Stomach (tissue), 9 donors: ENCODE measurements around the gene KLHDC3. TPM values are rescaled to one million over a fixed set of nuclear protein-coding genes. Genes with fewer than 3 reads are reported as not detected.

Experiments
- DNase-seq, 2 donors: peaks; one replicate each; pipeline versions ENCODE4 v3.0.0 to v3.0.0-alpha.2; 2013 to 2019
- H3K27ac ChIP-seq, 5 donors: fragments of 200-600 bp in 4 of 5; sonication (generic) in 4 of 5; one replicate each; pipeline ENCODE4 v1.5.1; 2013 to 2019; ENCODE audit warnings: mild to moderate bottlenecking in 1 of 5, moderate library complexity in 1 of 5
- H3K27me3 ChIP-seq, 3 donors: fragments of 200-600 bp; sonication (generic); one replicate each; pipeline ENCODE4 v1.5.1; 2017 to 2019; ENCODE audit warnings: mixed run types in 1 of 3
- H3K36me3 ChIP-seq, 4 donors: fragments of 200-600 bp; sonication (generic); 1 replicate in 3 of 4; 2 replicates in 1 of 4; pipeline ENCODE4 v1.5.1; 2016 to 2019
- H3K4me1 ChIP-seq, 4 donors: fragments of 200-600 bp; sonication (generic); one replicate each; pipeline ENCODE4 v1.5.1; 2016 to 2019
- H3K4me3 ChIP-seq, 4 donors: fragments of 200-600 bp; sonication (generic) in 3 of 4; one replicate each; pipeline ENCODE4 v1.5.1; 2016 to 2019; ENCODE audit warnings: mild to moderate bottlenecking in 1 of 4
- H3K9me3 ChIP-seq, 4 donors: fragments of 200-600 bp; sonication (generic); one replicate each; pipeline ENCODE4 v1.5.1; 2016 to 2019
- EP300 ChIP-seq: sonication (generic); formaldehyde crosslinking; IDR thresholded peaks from one replicate; pipeline ENCODE4 v1.6.1; 2017; ENCODE audit warnings: antibody characterized with exemption
- POLR2A ChIP-seq, 4 donors: fragments of 450-650 bp; IDR thresholded peaks; one replicate each; pipeline ENCODE4 v1.6.1; 2016; ENCODE audit warnings: antibody characterized with exemption in 4 of 4, control low read depth in 2 of 4, mild to moderate bottlenecking in 1 of 4, moderate library complexity in 1 of 4
- POLR2AphosphoS5 ChIP-seq, 3 donors: sonication (generic); formaldehyde crosslinking; IDR thresholded peaks; one replicate each; pipeline ENCODE4 v1.6.1; 2016; ENCODE audit warnings: antibody characterized with exemption in 3 of 3
- WGBS, 5 donors: extraction: QIAGEN DNeasy Blood & Tissue Kit in 3 of 5; methylation state at CpG; one replicate each; pipeline versions ENCODE4 v1.1.5 to v1.1.7; 2013 to 2018; 5-methylcytosine and 5-hydroxymethylcytosine counted together
- intact Hi-C: fragments of 100-400 bp; cut with DNase I; formaldehyde crosslinking; loops from one replicate; pipeline ENCODE4 v1.15.1; 2023; ENCODE audit warnings: low total_unique reads
- polyA plus RNA-seq, 3 donors: library from polyadenylated mRNA; stranded (reverse); fragments of 200-250 nt; gene quantifications; one replicate each; pipeline ENCODE4 v1.2.3, GENCODE V29; 2013
- total RNA-seq, 5 donors: library from RNA; depleted of rRNA; stranded (reverse); fragments of >200 nt; gene quantifications; one replicate each; pipeline versions ENCODE4 v1.1.0 to v1.2.3, GENCODE V29; 2014 to 2016
- TF ChIP-seq, protein P1 (sequence below), 7 experiments: fragments of 450-650 bp in 4 of 7; fragments of 200-600 bp in 3 of 7; sonication (generic) in 3 of 7; IDR thresholded peaks; one replicate each; pipeline ENCODE4 v1.5.1; 2016 to 2019; ENCODE audit warnings: antibody characterized with exemption in 7 of 7, control low read depth in 2 of 7, mild to moderate bottlenecking in 1 of 7
- donor health status: healthy with polysubstance abuse.
- donor health status: Bipolar disorder and iron deficiency.
- donor health status: healthy.

Gene KLHDC3
- total and polyA plus RNA-seq, 8 donors = 40.0 to 88.5 (median 67.4) TPM

DNA sequence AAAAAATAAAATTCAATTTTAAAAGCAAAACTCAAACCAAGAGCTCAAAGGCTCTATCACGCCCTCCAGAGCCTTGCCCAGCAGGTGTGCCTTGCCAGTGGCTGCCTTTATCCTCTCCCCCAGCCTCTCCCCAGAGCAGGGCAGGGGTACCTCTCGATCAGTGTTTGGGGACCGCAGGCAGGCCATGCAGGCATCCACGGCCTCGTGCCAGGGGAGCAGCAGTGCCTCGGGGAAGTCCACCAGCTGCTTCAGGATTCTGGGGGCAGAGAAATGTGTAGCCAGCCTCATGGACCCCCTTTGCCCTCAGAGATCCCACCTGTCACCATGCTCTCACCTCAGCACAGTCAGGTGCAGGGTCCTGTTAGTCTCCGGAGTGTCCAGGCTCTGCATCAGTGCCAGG, 33.9 kb downstream of the KLHDC3 start:
- Histone ChIP-seq H3K27ac (no peak overlapping the region), H3K4me3 (no peak overlapping the region), H3K9me3 (no peaks in the 10 kb centered on the region), H3K36me3 (peaks cover 47 to 84% (median 81%) of the 10 kb centered on the region in 4 donors), H3K27me3 (no peaks in the 10 kb centered on the region), H3K4me1 (peaks cover 8 to 23% (median 17%) of the 10 kb centered on the region in 4 donors)
- DNase-seq = no peak
- TF ChIP-seq, protein P1, sequence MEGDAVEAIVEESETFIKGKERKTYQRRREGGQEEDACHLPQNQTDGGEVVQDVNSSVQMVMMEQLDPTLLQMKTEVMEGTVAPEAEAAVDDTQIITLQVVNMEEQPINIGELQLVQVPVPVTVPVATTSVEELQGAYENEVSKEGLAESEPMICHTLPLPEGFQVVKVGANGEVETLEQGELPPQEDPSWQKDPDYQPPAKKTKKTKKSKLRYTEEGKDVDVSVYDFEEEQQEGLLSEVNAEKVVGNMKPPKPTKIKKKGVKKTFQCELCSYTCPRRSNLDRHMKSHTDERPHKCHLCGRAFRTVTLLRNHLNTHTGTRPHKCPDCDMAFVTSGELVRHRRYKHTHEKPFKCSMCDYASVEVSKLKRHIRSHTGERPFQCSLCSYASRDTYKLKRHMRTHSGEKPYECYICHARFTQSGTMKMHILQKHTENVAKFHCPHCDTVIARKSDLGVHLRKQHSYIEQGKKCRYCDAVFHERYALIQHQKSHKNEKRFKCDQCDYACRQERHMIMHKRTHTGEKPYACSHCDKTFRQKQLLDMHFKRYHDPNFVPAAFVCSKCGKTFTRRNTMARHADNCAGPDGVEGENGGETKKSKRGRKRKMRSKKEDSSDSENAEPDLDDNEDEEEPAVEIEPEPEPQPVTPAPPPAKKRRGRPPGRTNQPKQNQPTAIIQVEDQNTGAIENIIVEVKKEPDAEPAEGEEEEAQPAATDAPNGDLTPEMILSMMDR (IDR thresholded peaks at IDR 0.05) = no peak
- TF ChIP-seq POLR2A (IDR thresholded peaks at IDR 0.05) (no peak), POLR2AphosphoS5 (IDR thresholded peaks at IDR 0.05) (no peak), EP300 (no peak)
- WGBS, 5 donors = 87 to 96% (median 91%) methylated on average over 5 to 7 of the region's 7 CpGs
- intact Hi-C loops = no loop called here

DNA sequence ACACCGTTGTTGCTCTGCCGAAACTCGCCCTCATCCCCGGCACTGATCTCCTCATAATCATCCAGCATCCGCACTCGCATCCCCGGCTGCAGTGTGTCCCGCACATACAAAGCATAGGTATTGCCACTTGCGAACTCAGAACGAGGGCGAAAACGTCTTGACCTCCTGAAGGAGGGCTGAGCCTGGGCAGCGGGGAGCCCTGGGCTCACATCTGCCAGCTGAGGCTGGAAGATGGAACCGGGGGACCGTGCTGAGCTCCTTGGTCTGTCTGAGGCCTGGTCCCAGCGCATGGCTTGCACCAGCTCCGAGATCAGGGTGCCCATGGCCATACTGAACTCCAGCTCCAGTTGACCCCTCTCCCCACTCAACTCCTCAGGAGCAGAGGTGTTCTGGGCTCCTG, 36.9 kb downstream of the KLHDC3 start:
- H3K4me3 ChIP-seq = no peak overlapping the region
- 93 to 95% (median 93%) methylated on average over 13 to 17 of the region's 17 CpGs for WGBS, 5 donors
- TF ChIP-seq POLR2A (IDR thresholded peaks at IDR 0.05) = no peak
- TF ChIP-seq, protein P1 (IDR thresholded peaks at IDR 0.05) = no peak
- TF ChIP-seq EP300 = no peak
- no peak for TF ChIP-seq POLR2AphosphoS5 (IDR thresholded peaks at IDR 0.05)
- peaks cover 31 to 69% (median 63%) of the 10 kb centered on the region in 4 donors for H3K36me3 ChIP-seq
- no peak for DNase-seq
- H3K27me3 ChIP-seq = no peaks in the 10 kb centered on the region
- peaks cover 14 to 36% (median 29%) of the 10 kb centered on the region in 4 donors for H3K4me1 ChIP-seq
- H3K9me3 ChIP-seq = no peaks in the 10 kb centered on the region
- no peak overlapping the region for H3K27ac ChIP-seq
- intact Hi-C loops = no loop called here

DNA sequence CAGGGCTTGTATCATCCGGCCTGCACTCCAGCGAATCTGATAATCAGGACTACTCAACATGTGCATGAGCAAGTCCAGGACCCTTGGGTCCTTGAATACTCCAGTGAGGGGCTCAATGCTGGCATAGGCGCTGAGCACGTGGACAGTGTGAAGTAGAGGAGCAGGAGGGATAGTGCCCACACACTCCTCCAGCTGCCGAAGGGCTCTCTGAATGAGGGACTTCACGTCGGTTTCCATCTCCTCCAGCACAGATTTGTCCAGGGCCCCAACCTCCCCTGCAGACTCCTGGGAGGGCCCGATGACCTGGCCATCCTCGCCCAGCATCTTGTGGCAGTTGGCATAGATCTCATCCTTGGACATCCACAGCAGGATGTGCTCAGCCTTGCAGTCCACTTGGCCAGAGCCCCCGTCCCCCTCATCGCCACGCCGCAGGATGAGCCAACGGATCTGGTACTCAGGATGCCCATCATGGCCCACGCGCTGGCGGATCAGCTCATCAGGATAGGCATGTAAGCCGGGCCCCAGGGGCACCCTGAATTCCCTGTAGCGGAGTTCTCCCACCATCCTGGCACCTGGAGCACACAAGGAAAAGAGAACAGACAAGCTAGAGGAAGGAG, 38.3 kb downstream of the KLHDC3 start:
- WGBS, 5 donors = 84 to 89% (median 87%) methylated on average over 14 to 19 of the region's 19 CpGs
- Histone ChIP-seq H3K27ac (peak overlapping the region in 4 of 5 donors; percentile 90 to 96 (median 94)), H3K9me3 (no peaks in the 10 kb centered on the region), H3K4me1 (peaks cover 14 to 37% (median 30%) of the 10 kb centered on the region in 4 donors), H3K27me3 (no peaks in the 10 kb centered on the region), H3K4me3 (peak overlapping the region in 3 of 4 donors; percentile 59 to 72 (median 68)), H3K36me3 (peaks cover 32 to 69% (median 63%) of the 10 kb centered on the region in 4 donors)
- no peak for DNase-seq
- no peak for TF ChIP-seq POLR2AphosphoS5 (IDR thresholded peaks at IDR 0.05)
- no peak for TF ChIP-seq EP300
- TF ChIP-seq POLR2A (IDR thresholded peaks at IDR 0.05) = no peak
- TF ChIP-seq, protein P1 (IDR thresholded peaks at IDR 0.05) = no peak
- intact Hi-C loops = no loop called here

DNA sequence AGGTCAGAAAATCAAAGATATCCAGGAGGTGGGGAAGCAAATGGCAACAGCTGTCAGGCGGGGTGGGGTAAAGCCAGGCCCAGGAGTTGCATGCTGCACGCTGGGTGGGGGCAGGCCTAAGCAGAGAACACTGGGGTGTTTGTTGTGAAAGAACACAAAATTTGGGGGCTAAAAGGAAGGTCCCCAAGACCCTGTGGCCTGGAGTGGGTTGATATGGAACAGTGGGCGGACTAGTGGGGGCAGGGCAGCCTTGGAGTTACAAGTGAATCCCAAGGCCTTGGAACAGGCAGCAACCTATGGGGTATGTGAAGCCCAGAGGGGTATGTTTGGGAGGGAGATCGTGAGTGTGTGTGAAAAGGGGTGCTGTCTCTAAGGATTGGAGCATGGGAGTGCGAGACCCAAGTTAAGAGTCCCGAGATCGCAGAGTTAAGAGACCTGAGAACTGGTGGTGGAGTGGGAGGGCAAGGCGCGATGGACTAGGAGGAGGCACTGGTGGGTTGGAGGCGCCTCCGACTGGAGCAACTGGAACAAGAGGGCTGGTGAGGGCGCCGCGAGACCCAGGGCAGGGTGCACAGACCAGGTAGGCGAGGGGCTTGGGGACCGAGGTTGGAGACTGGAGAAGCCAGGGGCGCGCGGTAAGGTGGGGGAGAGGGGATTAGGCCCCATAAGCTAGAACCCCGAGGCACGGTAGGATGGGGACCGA, 38.9 kb downstream of the KLHDC3 start:
- intact Hi-C loops = no loop called here
- Histone ChIP-seq H3K27ac (peak overlapping the region; percentile 90 to 96 (median 94)), H3K36me3 (peaks cover 26 to 68% (median 63%) of the 10 kb centered on the region in 4 donors), H3K4me3 (peak overlapping the region; percentile 59 to 72 (median 66)), H3K9me3 (no peaks in the 10 kb centered on the region), H3K27me3 (no peaks in the 10 kb centered on the region), H3K4me1 (peaks cover 14 to 43% (median 35%) of the 10 kb centered on the region in 4 donors)
- no peak for TF ChIP-seq EP300
- TF ChIP-seq POLR2AphosphoS5 (IDR thresholded peaks at IDR 0.05) = no peak
- TF ChIP-seq, protein P1 (IDR thresholded peaks at IDR 0.05) = no peak
- TF ChIP-seq POLR2A (IDR thresholded peaks at IDR 0.05) = no peak
- WGBS, 5 donors = 8 to 16% (median 10%) methylated on average over 19 to 22 of the region's 22 CpGs
- peak in 1 of 2 donors; percentile 64 for DNase-seq
